ENCODE results near the gene POC1B. TPM values are rescaled to one million over a fixed set of nuclear protein-coding genes. Genes with fewer than 3 reads are reported as not detected.

Gene POC1B
- polyA plus RNA-seq, 1 donor from 2014 or later = 10.0 TPM

GRCh38 chr12:89556976-89557375 lies 31.1 kb upstream of the POC1B start:
- Histone ChIP-seq H2AFZ (ENCODE audit: low read depth, low read length) (no peak overlapping the region), H3K27ac (ENCODE audit: low read length) (no peak overlapping the region), H3K79me2 (replicated peaks; ENCODE audit: insufficient read depth, low read length) (no peaks in the 10 kb centered on the region), H3K4me3 (ENCODE audit: low read length) (no peak overlapping the region), H3K36me3 (ENCODE audit: insufficient read depth, low read length) (no peaks in the 10 kb centered on the region), H3K9me3 (ENCODE audit: low read length) (no peaks in the 10 kb centered on the region), H3F3A (ENCODE audit: insufficient read depth, low read length, poor library complexity, severe bottlenecking) (no peaks in the 10 kb centered on the region), H3K27me3 (ENCODE audit: insufficient read depth, low read depth, low read length) (no peaks in the 10 kb centered on the region), H3K9me2 (ENCODE audit: insufficient read depth, low read length) (no peaks in the 10 kb centered on the region), H4K20me1 (ENCODE audit: insufficient read depth) (no peaks in the 10 kb centered on the region), H3K9ac (ENCODE audit: low read length) (no peak overlapping the region), H3K4me2 (ENCODE audit: low read length) (no peak overlapping the region)
- no peak for TF ChIP-seq SMC3 (conservative IDR thresholded peaks at IDR 0.05; ENCODE audit: poor library complexity)
- no peak for TF ChIP-seq EP300 (conservative IDR thresholded peaks at IDR 0.05; ENCODE audit: poor library complexity, severe bottlenecking)
- no peak for TF ChIP-seq MXI1 (conservative IDR thresholded peaks at IDR 0.05; ENCODE audit: poor library complexity, severe bottlenecking)
- TF ChIP-seq TAF1 (IDR thresholded peaks at IDR 0.05; ENCODE audit: low read depth) = no peak

GRCh38 chr12:89552376-89552775 lies 26.5 kb upstream of the POC1B start:
- Histone ChIP-seq H3K9me2 (ENCODE audit: insufficient read depth, low read length) (no peaks in the 10 kb centered on the region), H3K4me3 (ENCODE audit: low read length) (no peak overlapping the region), H2AFZ (ENCODE audit: low read depth, low read length) (no peak overlapping the region), H3K9me3 (ENCODE audit: low read length) (no peaks in the 10 kb centered on the region), H3K27ac (ENCODE audit: low read length) (no peak overlapping the region), H3K36me3 (ENCODE audit: insufficient read depth, low read length) (no peaks in the 10 kb centered on the region), H3K4me2 (ENCODE audit: low read length) (no peak overlapping the region), H4K20me1 (ENCODE audit: insufficient read depth) (no peaks in the 10 kb centered on the region), H3K9ac (ENCODE audit: low read length) (no peak overlapping the region), H3F3A (ENCODE audit: insufficient read depth, low read length, poor library complexity, severe bottlenecking) (no peaks in the 10 kb centered on the region), H3K27me3 (ENCODE audit: insufficient read depth, low read depth, low read length) (no peaks in the 10 kb centered on the region), H3K79me2 (replicated peaks; ENCODE audit: insufficient read depth, low read length) (no peaks in the 10 kb centered on the region)
- TF ChIP-seq EP300 (conservative IDR thresholded peaks at IDR 0.05; ENCODE audit: poor library complexity, severe bottlenecking) = no peak

GRCh38 chr12:89551747-89552146 lies 25.9 kb upstream of the POC1B start:
- H3K9me2 ChIP-seq (ENCODE audit: insufficient read depth, low read length) = no peaks in the 10 kb centered on the region
- no peaks in the 10 kb centered on the region for H3K27me3 ChIP-seq (ENCODE audit: insufficient read depth, low read depth, low read length)
- no peak overlapping the region for H2AFZ ChIP-seq (ENCODE audit: low read depth, low read length)
- H3K79me2 ChIP-seq (replicated peaks; ENCODE audit: insufficient read depth, low read length) = no peaks in the 10 kb centered on the region
- H3K4me3 ChIP-seq (ENCODE audit: low read length) = no peak overlapping the region
- TF ChIP-seq TAF1 (IDR thresholded peaks at IDR 0.05; ENCODE audit: low read depth) (no peak), MXI1 (conservative IDR thresholded peaks at IDR 0.05; ENCODE audit: poor library complexity, severe bottlenecking) (no peak), POLR2AphosphoS5 (IDR thresholded peaks at IDR 0.05) (no peak), EP300 (conservative IDR thresholded peaks at IDR 0.05; ENCODE audit: poor library complexity, severe bottlenecking) (no peak), EZH2 (IDR thresholded peaks at IDR 0.05; ENCODE audit: borderline replicate concordance, insufficient read depth, low read length, poor library complexity, severe bottlenecking) (no peak), REST (IDR thresholded peaks at IDR 0.05; ENCODE audit: borderline replicate concordance) (no peak)
- TF ChIP-seq, protein P1, sequence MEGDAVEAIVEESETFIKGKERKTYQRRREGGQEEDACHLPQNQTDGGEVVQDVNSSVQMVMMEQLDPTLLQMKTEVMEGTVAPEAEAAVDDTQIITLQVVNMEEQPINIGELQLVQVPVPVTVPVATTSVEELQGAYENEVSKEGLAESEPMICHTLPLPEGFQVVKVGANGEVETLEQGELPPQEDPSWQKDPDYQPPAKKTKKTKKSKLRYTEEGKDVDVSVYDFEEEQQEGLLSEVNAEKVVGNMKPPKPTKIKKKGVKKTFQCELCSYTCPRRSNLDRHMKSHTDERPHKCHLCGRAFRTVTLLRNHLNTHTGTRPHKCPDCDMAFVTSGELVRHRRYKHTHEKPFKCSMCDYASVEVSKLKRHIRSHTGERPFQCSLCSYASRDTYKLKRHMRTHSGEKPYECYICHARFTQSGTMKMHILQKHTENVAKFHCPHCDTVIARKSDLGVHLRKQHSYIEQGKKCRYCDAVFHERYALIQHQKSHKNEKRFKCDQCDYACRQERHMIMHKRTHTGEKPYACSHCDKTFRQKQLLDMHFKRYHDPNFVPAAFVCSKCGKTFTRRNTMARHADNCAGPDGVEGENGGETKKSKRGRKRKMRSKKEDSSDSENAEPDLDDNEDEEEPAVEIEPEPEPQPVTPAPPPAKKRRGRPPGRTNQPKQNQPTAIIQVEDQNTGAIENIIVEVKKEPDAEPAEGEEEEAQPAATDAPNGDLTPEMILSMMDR (IDR thresholded peaks at IDR 0.05; ENCODE audit: poor library complexity, severe bottlenecking) = no peak
- no peak overlapping the region for H3K27ac ChIP-seq (ENCODE audit: low read length)
- H3F3A ChIP-seq (ENCODE audit: insufficient read depth, low read length, poor library complexity, severe bottlenecking) = no peaks in the 10 kb centered on the region
- H4K20me1 ChIP-seq (ENCODE audit: insufficient read depth) = no peaks in the 10 kb centered on the region
- no peaks in the 10 kb centered on the region for H3K9me3 ChIP-seq (ENCODE audit: low read length)
- H3K9ac ChIP-seq (ENCODE audit: low read length) = no peak overlapping the region
- no peak overlapping the region for H3K4me2 ChIP-seq (ENCODE audit: low read length)
- H3K36me3 ChIP-seq (ENCODE audit: insufficient read depth, low read length) = no peaks in the 10 kb centered on the region

Data from neural cell (in vitro differentiated cells).